PC-3 (cell line): Measurements from ENCODE around the gene UNC5C. TPM values are rescaled to one million over a fixed set of nuclear protein-coding genes. Genes with fewer than 3 reads are reported as not detected.

Source experiments
- ATAC-seq: fragments of 200-7000 bp; cut with Tn5 transposase; 2 replicates; pipeline ENCODE4 v1.9.1; 2020; ENCODE audit warnings: mild to moderate bottlenecking, moderate library complexity
- BruUV-seq: library from RNA; stranded (reverse); fragments of 400-500 nt; replicated peaks from 2 replicates; lab custom pipeline; 2021; lab: Mats Ljungman, UMichigan
- CTCF ChIA-PET: fragments of 300-600 bp; sonication (Branson Sonifier 250); formaldehyde crosslinking; loops from one replicate; lab custom pipeline; 2022; ENCODE audit warnings: antibody characterized with exemption; lab: Charles Lee
- POLR2A ChIA-PET: fragments of 300-600 bp; sonication (Branson Sonifier 250); formaldehyde crosslinking; loops from one replicate; lab custom pipeline; 2022; ENCODE audit warnings: antibody characterized with exemption; ENCODE audit not compliant: unreplicated experiment; lab: Charles Lee
- DNase-seq: peaks from one replicate; pipeline ENCODE4 v3.0.0-alpha.2; 2015
- H2AFZ ChIP-seq: fragments of 300-600 bp; sonication (generic); 2 replicates; pipeline ENCODE4 v1.6.0; 2016; ENCODE audit warnings: antibody characterized with exemption, low read length
- H3F3A ChIP-seq: fragments of 300-600 bp; sonication (generic); one replicate; pipeline ENCODE4 v1.6.0; 2017; ENCODE audit warnings: antibody characterized with exemption, low read length, control low read depth, mild to moderate bottlenecking; ENCODE audit not compliant: unreplicated experiment
- H3K27ac ChIP-seq: fragments of 300-600 bp; sonication (generic); 2 replicates; pipeline ENCODE4 v1.5.1; 2016; ENCODE audit warnings: mild to moderate bottlenecking, low read length
- H3K27me3 ChIP-seq: fragments of 300-600 bp; sonication (generic); 2 replicates; pipeline ENCODE4 v1.6.1; 2016; ENCODE audit warnings: low read length, mixed read lengths
- H3K36me3 ChIP-seq: fragments of 300-600 bp; sonication (generic); 2 replicates; pipeline ENCODE4 v1.6.1; 2016; ENCODE audit warnings: low read depth, mixed run types, low read length, mixed read lengths
- H3K4me1 ChIP-seq: fragments of 300-600 bp; sonication (generic); 2 replicates; pipeline ENCODE4 v1.5.1; 2016; ENCODE audit warnings: low read length; ENCODE audit not compliant: insufficient read depth
- H3K4me2 ChIP-seq: fragments of 300-600 bp; sonication (generic); 2 replicates; pipeline ENCODE4 v1.6.0; 2016; ENCODE audit warnings: low read length
- H3K4me3 ChIP-seq: fragments of 300-600 bp; sonication (generic); 2 replicates; pipeline ENCODE4 v1.5.1; 2016; ENCODE audit warnings: mild to moderate bottlenecking, low read length, mixed read lengths
- H3K79me2 ChIP-seq: fragments of 300-600 bp; sonication (generic); 2 replicates; pipeline ENCODE4 v1.6.1; 2017; ENCODE audit warnings: low read length, mixed read lengths
- H3K9ac ChIP-seq: fragments of 300-600 bp; sonication (generic); 2 replicates; pipeline ENCODE4 v1.6.0; 2016; ENCODE audit warnings: mild to moderate bottlenecking, low read length
- H3K9me2 ChIP-seq: fragments of 300-600 bp; sonication (generic); replicated peaks from 2 replicates; pipeline ENCODE4 v1.6.1; 2016; ENCODE audit warnings: mixed run types, low read length, mixed read lengths
- H3K9me3 ChIP-seq: fragments of 300-600 bp; sonication (generic); 2 replicates; pipeline ENCODE4 v1.6.1; 2016; ENCODE audit warnings: low read length, mixed read lengths
- H4K20me1 ChIP-seq: fragments of 300-600 bp; sonication (generic); 2 replicates; pipeline ENCODE4 v1.6.1; 2016; ENCODE audit warnings: low read length, mixed read lengths
- EZH2 ChIP-seq: fragments of 300-600 bp; sonication (generic); IDR thresholded peaks from one replicate; pipeline ENCODE4 v1.6.1; 2017; ENCODE audit warnings: antibody characterized with exemption, mild to moderate bottlenecking, low read length; ENCODE audit not compliant: unreplicated experiment
- EZH2phosphoT487 ChIP-seq: fragments of 300-600 bp; sonication (generic); IDR thresholded peaks from 2 replicates; pipeline ENCODE4 v1.6.1; 2018; ENCODE audit warnings: mild to moderate bottlenecking, antibody characterized with exemption, low read length, borderline replicate concordance
- intact Hi-C: fragments of 100-400 bp; cut with micrococcal nuclease; formaldehyde crosslinking; loops from 2 replicates; pipeline ENCODE4 v1.9.0; 2023
- total RNA-seq: library from RNA; depleted of rRNA; stranded (reverse); fragments of >200 nt; gene quantifications from 2 replicates; pipeline ENCODE4 v1.2.3, GENCODE V29; 2014
- TF ChIP-seq, protein P1 (sequence below): fragments of 300-600 bp; sonication (generic); conservative IDR thresholded peaks from 2 replicates; pipeline ENCODE4 v1.5.1; 2017; ENCODE audit warnings: antibody characterized with exemption, low read depth, mild to moderate bottlenecking, low read length

UNC5C gene
- total RNA-seq, 1 experiment from 2014 or later: not detected

DNA sequence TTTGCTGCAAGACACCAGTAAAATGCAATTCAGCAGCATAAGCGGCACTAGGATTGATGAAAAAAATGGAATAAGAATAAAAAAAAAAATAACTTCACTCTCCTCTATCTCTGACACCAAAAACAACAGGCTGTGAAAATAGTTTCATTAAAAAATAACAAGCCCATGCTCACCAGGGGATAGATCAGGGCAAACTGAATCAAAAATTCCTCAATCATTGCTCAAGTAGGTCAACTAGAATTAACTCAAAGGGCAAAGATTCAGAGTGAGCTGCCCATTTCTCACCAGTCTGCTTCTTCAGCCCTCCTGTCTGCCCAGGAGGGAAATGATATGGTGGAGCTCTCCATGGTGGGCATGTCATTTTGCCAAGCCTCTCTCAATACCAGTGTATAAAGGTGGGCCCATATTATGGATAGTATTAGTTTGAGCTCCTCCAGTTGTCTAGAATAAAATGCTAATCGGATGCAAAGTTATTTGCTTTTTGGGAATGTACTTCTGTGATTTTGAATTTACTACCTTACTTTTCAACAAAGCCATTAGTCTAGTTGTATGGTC lies 153.9 kb downstream of the UNC5C start:
- no peaks in the 10 kb centered on the region for H4K20me1 ChIP-seq
- no peaks in the 10 kb centered on the region for H3F3A ChIP-seq
- no peaks in the 10 kb centered on the region for H3K9me3 ChIP-seq
- no TSS peak for BruUV-seq
- H3K4me2 ChIP-seq: no peak overlapping the region
- no peaks in the 10 kb centered on the region for H3K79me2 ChIP-seq
- H3K36me3 ChIP-seq: no peaks in the 10 kb centered on the region
- ATAC-seq: no peak
- DNase-seq: no peak
- no peak for TF ChIP-seq EZH2phosphoT487
- TF ChIP-seq, protein P1, sequence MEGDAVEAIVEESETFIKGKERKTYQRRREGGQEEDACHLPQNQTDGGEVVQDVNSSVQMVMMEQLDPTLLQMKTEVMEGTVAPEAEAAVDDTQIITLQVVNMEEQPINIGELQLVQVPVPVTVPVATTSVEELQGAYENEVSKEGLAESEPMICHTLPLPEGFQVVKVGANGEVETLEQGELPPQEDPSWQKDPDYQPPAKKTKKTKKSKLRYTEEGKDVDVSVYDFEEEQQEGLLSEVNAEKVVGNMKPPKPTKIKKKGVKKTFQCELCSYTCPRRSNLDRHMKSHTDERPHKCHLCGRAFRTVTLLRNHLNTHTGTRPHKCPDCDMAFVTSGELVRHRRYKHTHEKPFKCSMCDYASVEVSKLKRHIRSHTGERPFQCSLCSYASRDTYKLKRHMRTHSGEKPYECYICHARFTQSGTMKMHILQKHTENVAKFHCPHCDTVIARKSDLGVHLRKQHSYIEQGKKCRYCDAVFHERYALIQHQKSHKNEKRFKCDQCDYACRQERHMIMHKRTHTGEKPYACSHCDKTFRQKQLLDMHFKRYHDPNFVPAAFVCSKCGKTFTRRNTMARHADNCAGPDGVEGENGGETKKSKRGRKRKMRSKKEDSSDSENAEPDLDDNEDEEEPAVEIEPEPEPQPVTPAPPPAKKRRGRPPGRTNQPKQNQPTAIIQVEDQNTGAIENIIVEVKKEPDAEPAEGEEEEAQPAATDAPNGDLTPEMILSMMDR: no peak
- no peak for TF ChIP-seq EZH2
- no peaks in the 10 kb centered on the region for H3K9me2 ChIP-seq
- H3K27ac ChIP-seq: no peak overlapping the region
- POLR2A ChIA-PET: no interaction called here
- H3K4me3 ChIP-seq: no peak overlapping the region
- no peak overlapping the region for H2AFZ ChIP-seq
- CTCF ChIA-PET: no interaction called here
- no peaks in the 10 kb centered on the region for H3K4me1 ChIP-seq
- intact Hi-C loops: no loop called here
- H3K9ac ChIP-seq: no peak overlapping the region
- no peaks in the 10 kb centered on the region for H3K27me3 ChIP-seq

DNA sequence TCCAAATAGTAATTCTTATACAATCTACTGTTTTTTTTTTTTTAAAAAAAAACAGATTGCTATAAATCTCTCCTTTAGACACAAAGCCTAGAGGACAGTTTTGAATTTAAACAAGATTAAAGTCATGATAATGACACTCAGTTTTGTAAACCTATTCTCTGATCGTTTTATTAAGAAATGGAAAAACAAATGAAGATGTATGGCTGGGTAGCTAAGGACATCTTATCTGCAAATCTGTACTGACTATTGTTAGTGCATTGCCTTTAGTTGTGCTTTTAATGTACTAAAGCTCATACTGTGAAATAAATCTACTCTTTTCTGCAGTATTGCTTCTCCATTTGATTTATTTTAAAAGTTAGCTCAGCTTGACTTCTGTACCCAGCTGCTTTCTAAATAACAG lies 155.0 kb downstream of the UNC5C start:
- H3K9me3 ChIP-seq: no peaks in the 10 kb centered on the region
- TF ChIP-seq, protein P1: no peak
- TF ChIP-seq EZH2: no peak
- TF ChIP-seq EZH2phosphoT487: no peak
- H3K4me1 ChIP-seq: no peaks in the 10 kb centered on the region
- no peaks in the 10 kb centered on the region for H3K27me3 ChIP-seq
- H3K9me2 ChIP-seq: no peaks in the 10 kb centered on the region
- POLR2A ChIA-PET: no interaction called here
- no peaks in the 10 kb centered on the region for H3F3A ChIP-seq
- H4K20me1 ChIP-seq: no peaks in the 10 kb centered on the region
- H2AFZ ChIP-seq: no peak overlapping the region
- no peaks in the 10 kb centered on the region for H3K79me2 ChIP-seq
- no peak overlapping the region for H3K27ac ChIP-seq
- CTCF ChIA-PET: no interaction called here
- H3K4me3 ChIP-seq: no peak overlapping the region
- DNase-seq (no peak), ATAC-seq (no peak)
- intact Hi-C loops: no loop called here
- no peak overlapping the region for H3K4me2 ChIP-seq
- BruUV-seq: no TSS peak
- no peak overlapping the region for H3K9ac ChIP-seq
- H3K36me3 ChIP-seq: no peaks in the 10 kb centered on the region

DNA sequence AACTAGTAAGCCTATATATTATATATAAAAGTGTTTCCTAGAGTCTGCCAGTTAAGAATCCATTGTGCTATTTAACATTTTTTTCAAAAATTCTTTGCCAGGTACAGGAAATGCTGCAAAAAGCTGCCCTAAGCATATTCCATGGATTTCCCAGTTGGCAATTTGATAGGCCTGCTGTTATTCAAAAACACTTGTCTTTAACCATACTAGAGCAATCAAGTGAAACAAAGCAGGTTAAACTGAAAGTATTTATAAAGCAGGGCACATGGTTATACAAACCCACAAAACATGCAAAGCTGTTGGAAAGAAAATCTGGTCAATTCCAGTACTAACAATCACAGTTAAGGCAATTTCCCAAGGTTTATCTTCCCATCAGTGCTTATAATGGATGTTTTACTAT lies 159.9 kb downstream of the UNC5C start:
- no peak for DNase-seq
- Histone ChIP-seq H2AFZ (no peak overlapping the region), H3K4me1 (no peaks in the 10 kb centered on the region), H3K36me3 (no peaks in the 10 kb centered on the region), H4K20me1 (no peaks in the 10 kb centered on the region), H3K4me3 (no peak overlapping the region), H3K79me2 (no peaks in the 10 kb centered on the region), H3K9me2 (no peaks in the 10 kb centered on the region), H3K27ac (no peak overlapping the region), H3K4me2 (no peak overlapping the region), H3K27me3 (no peaks in the 10 kb centered on the region), H3K9me3 (no peaks in the 10 kb centered on the region), H3F3A (no peaks in the 10 kb centered on the region), H3K9ac (no peak overlapping the region)
- ATAC-seq: no peak
- intact Hi-C loops: no loop called here
- no TSS peak for BruUV-seq
- TF ChIP-seq, protein P1: no peak
- no peak for TF ChIP-seq EZH2phosphoT487
- no peak for TF ChIP-seq EZH2
- ChIA-PET POLR2A (no interaction called here), CTCF (no interaction called here)
